GM18909 (cell line): ENCODE data around the gene VDAC1.
"Not testable (repeated sequence)": the region's sequence is repeated elsewhere in the genome, so short reads cannot be mapped to it uniquely, and the experiment has no call there.

ENCODE experiments used
- ATAC-seq: cut with Tn5 transposase; IDR thresholded peaks from one replicate; pipeline ENCODE4 v1.9.1; 2021; ENCODE audit warnings: mild to moderate bottlenecking; ENCODE audit not compliant: unreplicated experiment, poor library complexity

The VDAC1 gene

GRCh38 chr5:133996683-133997252, 8.0 kb downstream of the VDAC1 start:
- no peak for ATAC-seq

GRCh38 chr5:133995883-133996563, 8.8 kb downstream of the VDAC1 start:
- ATAC-seq: no peak

- ATAC-seq: no peak
Observed at GRCh38 chr5:133995341-133995740, 9.4 kb downstream of the VDAC1 start.

GRCh38 chr5:133994990-133995333, 9.8 kb downstream of the VDAC1 start:
- ATAC-seq: no peak

GRCh38 chr5:133994297-133994989, 10.3 kb downstream of the VDAC1 start:
- no peak for ATAC-seq

- no peak for ATAC-seq
Observed at GRCh38 chr5:133993185-133993936, 11.4 kb downstream of the VDAC1 start.

GRCh38 chr5:133992429-133993155, 12.2 kb downstream of the VDAC1 start:
- ATAC-seq: no peak

GRCh38 chr5:133991171-133991910, 13.4 kb downstream of the VDAC1 start:
- no peak for ATAC-seq

- ATAC-seq: no peak
Observed at GRCh38 chr5:133990396-133990795, 14.4 kb downstream of the VDAC1 start.

GRCh38 chr5:133985540-133986180, 19.1 kb downstream of the VDAC1 start:
- ATAC-seq: no peak

GRCh38 chr5:133983674-133984073, 21.1 kb downstream of the VDAC1 start:
- ATAC-seq: no peak

GRCh38 chr5:133981714-133982113, 23.1 kb downstream of the VDAC1 start:
- ATAC-seq: no peak

- ATAC-seq: no peak
Observed at GRCh38 chr5:133980652-133981051, 24.1 kb downstream of the VDAC1 start.

GRCh38 chr5:133978943-133979342, 25.8 kb downstream of the VDAC1 start:
- no peak for ATAC-seq

GRCh38 chr5:133977858-133978257, 26.9 kb downstream of the VDAC1 start:
- no peak for ATAC-seq

GRCh38 chr5:133977161-133977787, 27.5 kb downstream of the VDAC1 start:
- ATAC-seq: no peak

- not testable (repeated sequence) for ATAC-seq
Observed at GRCh38 chr5:133975546-133975945, 29.2 kb downstream of the VDAC1 start.

- ATAC-seq: no peak
Observed at GRCh38 chr5:133974142-133974541, 30.6 kb downstream of the VDAC1 start.
